Activated naive CD8-positive, alpha-beta T cell treated with anti-CD3 and anti-CD28 coated beads, Interleukin-2, amount 10 ng/mL, durations not matched to agents 7 days and 5 days (primary cell): ENCODE data around the gene PRR35. TPM values are rescaled to one million over a fixed set of nuclear protein-coding genes. Genes with fewer than 3 reads are reported as not detected.
"Not testable (repeated sequence)": the region's sequence is repeated elsewhere in the genome, so short reads cannot be mapped to it uniquely, and the experiment has no call there.

Experiments used
- ATAC-seq: fragments of 150-1000 bp; cut with Tn5 transposase; one replicate; pipeline ENCODE4 v1.10.0; 2021; ENCODE audit warnings: low read depth, moderate library complexity
- POLR2A ChIA-PET: fragments of 350-600 bp; sonication (Branson Sonifier 250); formaldehyde crosslinking; loops from one replicate; lab custom pipeline; 2021; ENCODE audit warnings: antibody characterized with exemption; lab: Charles Lee
- DNase-seq: peaks from one replicate; pipeline ENCODE4 v3.0.0; 2021
- H3K27ac Mint-ChIP-seq: one replicate; pipeline ENCODE4 v1.8.0; 2022; ENCODE audit warnings: mild to moderate bottlenecking, mixed read lengths
- H3K27me3 Mint-ChIP-seq: one replicate; pipeline ENCODE4 v1.8.0; 2022; ENCODE audit warnings: mild to moderate bottlenecking, moderate library complexity, mixed read lengths
- H3K36me3 Mint-ChIP-seq: one replicate; pipeline ENCODE4 v1.8.0; 2021; ENCODE audit warnings: mild to moderate bottlenecking, mixed read lengths
- H3K4me1 Mint-ChIP-seq: one replicate; pipeline ENCODE4 v1.8.0; 2021; ENCODE audit warnings: mixed read lengths
- H3K4me3 Mint-ChIP-seq: one replicate; pipeline ENCODE4 v1.8.0; 2022; ENCODE audit warnings: mild to moderate bottlenecking, moderate library complexity, mixed read lengths
- H3K9me3 Mint-ChIP-seq: one replicate; pipeline ENCODE4 v1.8.0; 2021; ENCODE audit warnings: mixed read lengths
- microRNA-seq: library from miRNA; unstranded; fragments of <30 nt; microRNA quantifications from one replicate; pipeline ENCODE4 v1.2.0, GENCODE V29; 2022
- total RNA-seq, 2 experiments: library from RNA; stranded (reverse); gene quantifications; one replicate each; pipeline ENCODE4 v1.2.3, GENCODE V29; 2021

The PRR35 gene
- total RNA-seq, 2 experiments from 2014 or later = not detected

DNA sequence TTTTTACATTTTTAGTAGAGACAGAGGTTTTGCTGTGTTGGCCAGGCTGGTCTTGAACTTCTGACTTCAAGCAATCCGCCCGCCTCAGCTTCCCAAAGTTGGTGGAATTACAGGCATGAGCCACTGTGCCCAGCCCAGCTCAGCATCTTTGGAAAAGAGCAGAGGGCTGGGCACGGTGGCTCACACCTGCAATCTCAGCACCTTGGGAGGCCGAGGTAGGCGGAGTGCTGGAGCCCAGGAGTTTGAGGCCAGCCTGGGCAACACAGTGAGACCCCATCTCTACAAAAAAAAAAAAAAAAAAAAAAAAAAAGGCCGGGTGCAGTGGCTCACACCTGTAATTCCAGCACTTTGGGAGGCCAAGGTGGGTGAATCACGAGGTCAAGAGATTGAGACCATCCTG, 37.5 kb downstream of the PRR35 start:
- H3K36me3 Mint-ChIP-seq, H3K27me3 Mint-ChIP-seq, POLR2A ChIA-PET: not testable (repeated sequence)

DNA sequence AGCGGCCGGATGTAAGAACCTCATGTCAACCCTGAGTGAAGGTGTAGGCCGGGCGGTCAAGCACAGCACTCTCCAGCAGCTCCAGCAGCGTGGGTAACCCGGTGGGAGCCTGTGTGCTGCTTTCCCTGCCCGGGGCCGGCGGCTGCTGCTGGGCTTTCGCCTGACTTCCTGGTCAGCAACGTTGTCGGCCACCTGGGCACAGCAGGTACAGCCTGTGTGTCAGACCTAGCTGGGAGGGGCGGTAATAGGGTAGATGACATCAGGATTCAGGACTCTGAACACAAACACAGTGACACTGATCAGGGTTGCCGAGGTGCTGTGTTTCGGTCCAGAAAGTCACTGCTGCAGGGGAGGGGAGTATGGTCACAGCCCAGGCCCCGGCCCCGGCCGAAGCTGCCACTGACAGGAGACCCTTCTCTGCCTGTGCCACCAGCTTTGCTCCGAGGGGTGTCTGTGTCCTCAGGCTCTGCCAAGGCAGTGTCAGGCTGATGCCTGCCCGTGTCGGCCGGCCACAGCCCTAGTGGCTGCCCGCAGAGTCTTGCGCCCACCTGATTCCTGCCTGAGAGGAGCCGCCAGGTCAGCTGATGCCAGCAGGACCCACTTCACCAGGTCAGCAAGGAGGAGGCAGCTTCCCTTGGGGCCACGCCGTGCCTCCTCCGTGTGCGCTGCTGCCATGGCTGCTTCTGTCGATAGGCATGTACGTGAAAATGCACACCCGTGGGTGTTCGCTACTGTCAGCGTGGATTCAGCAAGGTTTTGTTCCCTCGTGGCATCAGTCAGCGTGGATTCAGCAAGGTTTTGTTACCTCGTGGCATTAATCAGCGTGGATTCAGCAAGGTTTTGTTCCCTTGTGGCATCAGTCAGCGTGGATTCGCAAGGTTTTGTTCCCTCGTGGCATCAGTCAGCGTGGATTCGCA, 38.9 kb downstream of the PRR35 start:
- Mint-ChIP-seq H3K27me3 (no peaks in the 10 kb centered on the region), H3K36me3 (peaks cover 9% of the 10 kb centered on the region), H3K9me3 (no peaks in the 10 kb centered on the region)

More for the DNA sequence above, 37.5 kb downstream of the PRR35 start:
- not testable (repeated sequence) for H3K4me3 Mint-ChIP-seq, H3K9me3 Mint-ChIP-seq, H3K4me1 Mint-ChIP-seq, ATAC-seq, DNase-seq, H3K27ac Mint-ChIP-seq

DNA sequence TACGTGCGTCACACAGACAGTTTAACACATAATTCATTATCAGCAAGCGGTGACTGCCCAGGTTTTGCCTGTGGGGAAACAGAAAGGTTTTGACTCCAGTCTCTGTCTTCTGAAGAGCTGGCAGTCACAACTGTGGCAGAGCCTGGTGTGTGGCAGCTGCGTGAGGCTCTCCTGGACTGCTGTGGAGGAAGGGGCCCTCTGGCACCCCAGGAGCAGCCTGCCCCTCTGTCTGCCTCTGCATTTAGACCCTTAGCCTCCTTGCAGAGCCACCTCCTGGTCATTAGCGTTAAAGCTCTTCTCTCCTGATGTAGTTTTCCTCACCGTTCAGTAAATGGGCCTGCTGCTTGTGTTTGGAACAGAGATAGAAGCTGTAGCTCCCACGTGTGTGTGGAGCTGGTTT, 40.6 kb downstream of the PRR35 start:
- no peaks in the 10 kb centered on the region for H3K27me3 Mint-ChIP-seq
- no peaks in the 10 kb centered on the region for H3K9me3 Mint-ChIP-seq
- H3K27ac Mint-ChIP-seq = no peak overlapping the region
- DNase-seq = no peak
- no peak overlapping the region for H3K4me3 Mint-ChIP-seq
- POLR2A ChIA-PET = no interaction called here
- H3K36me3 Mint-ChIP-seq = peaks cover 14% of the 10 kb centered on the region
- H3K4me1 Mint-ChIP-seq = peaks cover 3% of the 10 kb centered on the region
- ATAC-seq = no peak

More for the DNA sequence above, 38.9 kb downstream of the PRR35 start:
- POLR2A ChIA-PET = interaction anchor here (0.9 kb wide), 1 partner anchor 9 kb away, joined by 5 read pairs; the partner anchor contains the start of gene RAB40C
- Mint-ChIP-seq H3K4me1 (peaks cover 3% of the 10 kb centered on the region), H3K4me3 (no peak overlapping the region), H3K27ac (no peak overlapping the region)
- no peak for ATAC-seq
- no peak for DNase-seq

DNA sequence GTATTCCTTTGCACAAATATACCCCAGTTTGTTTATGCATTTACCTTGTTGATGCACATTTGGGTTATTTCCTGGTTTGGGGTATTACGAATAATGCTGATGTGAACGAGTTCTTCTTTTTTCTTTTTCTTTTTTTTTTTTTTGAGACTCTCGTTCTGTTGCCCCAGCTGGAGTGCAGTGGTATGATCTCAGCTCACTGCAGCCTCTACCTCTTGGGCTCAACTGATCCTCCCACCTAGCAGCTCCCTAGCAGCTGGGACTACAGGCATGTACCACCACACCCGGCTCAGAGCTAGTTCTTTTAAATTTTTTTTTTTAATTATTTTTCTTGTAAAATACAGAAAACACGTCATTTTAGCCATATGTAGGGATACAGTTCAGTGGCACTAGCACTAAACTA, 43.7 kb downstream of the PRR35 start:
- Mint-ChIP-seq H3K4me1 (peaks cover 3% of the 10 kb centered on the region), H3K36me3 (peaks cover 5% of the 10 kb centered on the region), H3K4me3 (no peak overlapping the region), H3K27me3 (no peaks in the 10 kb centered on the region), H3K27ac (no peak overlapping the region), H3K9me3 (no peaks in the 10 kb centered on the region)
- POLR2A ChIA-PET = no interaction called here
- DNase-seq (no peak), ATAC-seq (no peak)

DNA sequence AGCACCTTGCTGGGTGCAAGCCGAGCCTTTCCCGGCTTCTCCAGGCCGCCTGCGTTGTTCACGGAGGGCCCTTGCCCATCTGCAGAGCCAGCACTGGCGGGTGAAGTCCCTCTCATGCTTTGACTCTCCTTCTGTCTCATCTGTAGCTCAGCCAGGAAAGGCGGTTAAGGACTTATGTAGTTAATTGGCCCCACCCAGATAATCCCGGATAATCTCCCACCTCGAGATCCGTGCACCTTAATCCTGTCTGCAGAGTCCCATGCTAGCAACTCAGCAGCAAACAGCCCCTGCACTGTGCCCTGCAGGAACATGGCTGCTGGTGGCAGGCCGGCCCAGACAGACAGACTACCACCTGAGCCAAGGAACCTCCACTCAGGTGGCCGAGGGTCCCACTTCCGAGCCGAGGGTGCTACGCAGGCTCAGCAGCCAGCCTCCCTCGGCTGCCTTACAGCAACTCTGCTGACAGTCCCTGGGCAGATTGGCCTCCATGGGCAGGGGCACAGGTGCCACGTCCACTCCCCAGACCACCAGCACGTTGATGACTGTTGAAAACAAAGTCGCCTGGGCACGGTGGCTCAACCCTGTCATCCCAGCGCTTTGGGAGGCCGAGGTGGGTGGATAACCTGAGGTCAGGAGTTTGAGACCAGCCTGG, 46.6 kb downstream of the PRR35 start:
- POLR2A ChIA-PET = no interaction called here
- ATAC-seq = no peak
- no peak for DNase-seq
- H3K27me3 Mint-ChIP-seq = no peaks in the 10 kb centered on the region
- no peak overlapping the region for H3K4me3 Mint-ChIP-seq
- peaks cover 5% of the 10 kb centered on the region for H3K36me3 Mint-ChIP-seq
- no peaks in the 10 kb centered on the region for H3K9me3 Mint-ChIP-seq
- no peak overlapping the region for H3K27ac Mint-ChIP-seq
- H3K4me1 Mint-ChIP-seq = peaks cover 6% of the 10 kb centered on the region

DNA sequence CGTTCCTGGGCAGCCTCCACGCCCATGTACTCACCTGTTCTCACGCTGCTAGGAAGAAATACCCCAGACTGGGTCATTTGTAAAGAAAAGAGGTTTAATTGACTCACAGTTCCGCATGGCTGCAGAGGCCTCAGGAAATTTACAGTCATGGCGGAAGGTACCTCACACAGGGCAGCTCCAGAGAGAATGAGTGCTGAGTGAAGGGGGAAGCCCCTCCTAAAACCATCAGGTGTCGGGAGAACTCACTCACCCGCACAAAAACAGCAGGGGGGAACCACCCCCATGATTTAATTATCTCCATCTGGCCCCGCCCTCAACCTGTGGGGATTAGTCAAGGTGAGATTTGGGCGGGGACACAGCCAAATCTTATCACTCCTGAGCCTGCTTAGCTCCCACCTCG, 47.8 kb downstream of the PRR35 start:
- no peak overlapping the region for H3K4me3 Mint-ChIP-seq
- ATAC-seq (no peak), DNase-seq (no peak)
- no peaks in the 10 kb centered on the region for H3K27me3 Mint-ChIP-seq
- no peak overlapping the region for H3K27ac Mint-ChIP-seq
- H3K9me3 Mint-ChIP-seq = no peaks in the 10 kb centered on the region
- H3K4me1 Mint-ChIP-seq = peaks cover 3% of the 10 kb centered on the region
- peaks cover 5% of the 10 kb centered on the region for H3K36me3 Mint-ChIP-seq
- POLR2A ChIA-PET = no interaction called here

DNA sequence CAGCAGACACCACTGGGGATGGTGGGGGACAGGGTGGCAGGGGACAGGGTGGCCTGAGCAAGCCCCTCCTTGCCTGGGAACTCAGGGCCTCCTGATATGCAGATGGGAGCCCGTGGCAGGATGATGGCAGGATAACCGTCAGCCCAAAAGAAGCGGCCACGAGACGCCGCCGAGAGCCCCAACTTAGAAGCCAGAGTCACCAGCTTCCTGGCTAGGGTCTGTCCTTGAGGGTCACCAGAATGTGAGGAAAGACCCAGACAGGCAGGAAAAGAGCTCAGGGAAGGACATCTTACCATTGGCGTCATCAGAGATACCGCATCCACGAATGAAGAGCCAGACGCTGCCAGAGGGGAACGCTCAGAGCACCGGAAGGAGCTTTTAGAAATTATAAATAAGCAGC, 49.1 kb downstream of the PRR35 start:
- no peak overlapping the region for H3K27ac Mint-ChIP-seq
- peaks cover 5% of the 10 kb centered on the region for H3K36me3 Mint-ChIP-seq
- H3K4me3 Mint-ChIP-seq = no peak overlapping the region
- H3K4me1 Mint-ChIP-seq = peaks cover 3% of the 10 kb centered on the region
- ATAC-seq = no peak
- H3K27me3 Mint-ChIP-seq = no peaks in the 10 kb centered on the region
- POLR2A ChIA-PET = no interaction called here
- H3K9me3 Mint-ChIP-seq = peaks cover 2% of the 10 kb centered on the region
- no peak for DNase-seq

DNA sequence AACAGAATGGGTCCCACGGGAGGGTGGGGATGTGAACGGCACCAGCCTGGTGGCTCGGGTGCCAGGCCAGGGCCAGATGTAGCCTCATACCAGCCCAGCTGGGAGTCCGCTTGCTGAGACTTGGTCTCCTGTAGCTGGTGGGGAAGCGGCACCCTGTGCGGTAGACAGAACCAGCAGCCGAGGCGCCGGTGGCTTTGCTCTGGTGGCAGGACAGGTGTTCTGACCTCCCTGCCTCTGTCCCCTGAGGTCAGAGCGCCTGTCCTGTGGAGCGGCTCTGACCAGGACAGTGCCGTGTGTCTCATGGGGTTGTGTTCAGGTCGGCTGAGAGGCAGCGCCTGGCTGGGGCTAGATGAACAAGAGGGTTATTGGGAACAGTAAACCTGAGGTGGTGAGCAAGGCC, 49.8 kb downstream of the PRR35 start:
- no peaks in the 10 kb centered on the region for H3K27me3 Mint-ChIP-seq
- ATAC-seq = no peak
- H3K4me1 Mint-ChIP-seq = peaks cover 3% of the 10 kb centered on the region
- peaks cover 7% of the 10 kb centered on the region for H3K36me3 Mint-ChIP-seq
- no peak for DNase-seq
- H3K9me3 Mint-ChIP-seq = peaks cover 2% of the 10 kb centered on the region
- no peak overlapping the region for H3K4me3 Mint-ChIP-seq
- H3K27ac Mint-ChIP-seq = no peak overlapping the region
- POLR2A ChIA-PET = no interaction called here

DNA sequence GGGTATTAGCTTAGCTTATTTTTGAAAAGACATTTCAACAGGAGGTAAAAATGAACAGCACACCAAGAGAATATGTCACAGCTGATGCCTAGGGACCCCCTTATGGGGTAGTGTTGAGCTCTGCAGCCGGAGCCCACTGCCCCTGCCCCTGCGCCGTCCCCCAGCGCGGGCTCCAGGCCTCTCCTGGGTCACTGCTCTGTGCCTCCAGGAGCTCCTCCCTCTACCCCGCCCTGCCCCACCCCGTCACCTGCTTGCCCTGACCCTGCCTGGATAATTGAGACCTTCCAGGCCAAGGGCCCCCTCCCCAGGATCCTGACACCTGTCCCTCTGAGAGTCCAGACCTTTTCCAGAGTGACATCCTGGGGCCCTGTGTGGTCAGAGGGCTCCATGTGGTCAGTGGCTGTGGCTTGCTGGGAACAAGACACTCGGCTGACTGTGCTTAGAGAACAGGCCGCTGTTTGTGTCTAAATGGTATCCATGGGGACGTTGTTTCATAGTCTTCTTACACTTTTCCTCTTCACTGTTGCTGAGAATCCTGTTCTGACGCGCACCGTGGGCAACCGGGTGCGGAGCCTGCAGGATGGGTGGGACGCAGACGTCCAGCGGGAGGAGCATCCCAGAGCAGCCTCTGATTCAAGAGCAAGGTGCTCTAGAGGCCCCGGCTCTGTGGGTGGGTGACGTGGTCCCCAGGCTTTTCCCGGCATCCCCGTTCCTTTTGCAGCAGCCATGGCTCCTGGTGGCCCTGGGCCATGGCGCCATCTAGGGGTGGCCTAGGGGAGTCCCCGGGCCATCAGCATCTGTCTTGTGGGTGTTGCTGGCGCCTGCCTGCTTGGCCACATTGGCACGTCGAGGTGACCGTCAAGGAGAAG, 50.6 kb downstream of the PRR35 start:
- no peak overlapping the region for H3K27ac Mint-ChIP-seq
- H3K27me3 Mint-ChIP-seq = no peaks in the 10 kb centered on the region
- POLR2A ChIA-PET = no interaction called here
- H3K4me1 Mint-ChIP-seq = peaks cover 3% of the 10 kb centered on the region
- peak; percentile 56 for DNase-seq
- ATAC-seq = no peak
- peaks cover 2% of the 10 kb centered on the region for H3K9me3 Mint-ChIP-seq
- peaks cover 3% of the 10 kb centered on the region for H3K36me3 Mint-ChIP-seq
- H3K4me3 Mint-ChIP-seq = no peak overlapping the region

DNA sequence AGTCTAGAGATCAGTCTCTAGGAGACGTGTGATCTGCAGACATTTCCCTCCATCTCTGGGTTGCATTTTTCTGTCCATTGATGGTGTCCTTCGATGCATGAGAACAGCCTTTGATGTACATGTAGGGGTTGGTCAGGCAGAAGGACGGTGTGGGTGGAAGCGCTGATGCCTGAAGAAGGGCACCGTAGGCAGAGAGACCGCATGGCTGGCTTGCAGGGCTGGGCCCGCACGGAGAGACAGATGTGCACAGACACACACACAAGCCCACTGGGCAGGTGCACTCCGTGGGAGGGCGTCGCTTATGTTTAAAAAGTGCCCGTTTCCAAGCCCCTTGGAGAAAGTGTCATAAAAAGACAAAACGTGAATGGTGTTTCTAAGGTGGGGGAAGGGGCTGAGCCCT, 54.9 kb downstream of the PRR35 start:
- no peak for ATAC-seq
- POLR2A ChIA-PET = no interaction called here
- H3K4me3 Mint-ChIP-seq = no peak overlapping the region
- H3K4me1 Mint-ChIP-seq = peaks cover 3% of the 10 kb centered on the region
- no peak for DNase-seq
- no peaks in the 10 kb centered on the region for H3K27me3 Mint-ChIP-seq
- peaks cover 2% of the 10 kb centered on the region for H3K9me3 Mint-ChIP-seq
- no peak overlapping the region for H3K27ac Mint-ChIP-seq
- peaks cover 3% of the 10 kb centered on the region for H3K36me3 Mint-ChIP-seq

Small RNA genes lying within 50 kb of the gene (microRNA-seq; reads per million reads assigned to microRNA genes)
- gene MIR3176 (6.3 reads per million), gene MIR5587 (not detected)

Other genes with a start within 250 kb of the PRR35 start
- 10 to 100 TPM; 30.9 to 32.5 TPM for gene AXIN1, start 207.7 kb upstream of the PRR35 start, total RNA-seq
- 10 to 100 TPM; 64.4 to 67.5 TPM for gene MRPL28, start 189.9 kb upstream of the PRR35 start, total RNA-seq
- 10 to 100 TPM; 58.9 to 59.0 TPM for gene PGAP6, start 178.4 kb upstream of the PRR35 start, total RNA-seq
- gene NME4, start 163.2 kb upstream of the PRR35 start, total RNA-seq = 1 to 10 TPM; 8.2 to 8.8 TPM
- gene DECR2, start 158.5 kb upstream of the PRR35 start, total RNA-seq = 1 to 10 TPM; 5.6 to 7.9 TPM
- 10 to 100 TPM; 28.8 to 29.3 TPM for gene RAB11FIP3, start 134.7 kb upstream of the PRR35 start, total RNA-seq
- gene CAPN15, start 32.7 kb upstream of the PRR35 start, total RNA-seq = 10 to 100 TPM; 83.5 to 87.4 TPM
- 1 to 10 TPM; 3.0 to 3.6 TPM for gene NHLRC4, start 6.6 kb downstream of the PRR35 start, total RNA-seq
- 10 to 100 TPM; 46.3 to 54.3 TPM for gene PIGQ, start 9.6 kb downstream of the PRR35 start, total RNA-seq
- 10 to 100 TPM; 15.1 to 18.2 TPM for gene RAB40C, start 29.7 kb downstream of the PRR35 start, total RNA-seq
- gene WFIKKN1, start 70.6 kb downstream of the PRR35 start, total RNA-seq = under 1 TPM; 0.47 to 0.60 TPM
- gene METTL26, start 75.9 kb downstream of the PRR35 start, total RNA-seq = 10 to 100 TPM; 75.7 to 81.2 TPM
- gene MCRIP2, start 81.4 kb downstream of the PRR35 start, total RNA-seq = 10 to 100 TPM; 35.4 to 43.0 TPM
- 10 to 100 TPM; 73.2 to 79.1 TPM for gene WDR90, start 89.0 kb downstream of the PRR35 start, total RNA-seq
- gene RHOT2, start 107.7 kb downstream of the PRR35 start, total RNA-seq = 100 to 1,000 TPM; 173 to 183 TPM
- gene RHBDL1, start 115.3 kb downstream of the PRR35 start, total RNA-seq = 1 to 10 TPM; 1.1 to 1.7 TPM
- 10 to 100 TPM; 74.3 to 93.3 TPM for gene STUB1, start 120.0 kb downstream of the PRR35 start, total RNA-seq
- 10 to 100 TPM; 34.0 to 38.3 TPM for gene JMJD8, start 123.9 kb downstream of the PRR35 start, total RNA-seq
- gene WDR24, start 130.0 kb downstream of the PRR35 start, total RNA-seq = 10 to 100 TPM; 18.7 to 20.3 TPM
- 10 to 100 TPM; 15.9 to 21.8 TPM for gene FBXL16, start 145.4 kb downstream of the PRR35 start, total RNA-seq
- 10 to 100 TPM; 10.0 to 12.4 TPM for gene METRN, start 154.7 kb downstream of the PRR35 start, total RNA-seq
- 10 to 100 TPM; 21.6 to 23.2 TPM for gene ANTKMT, start 160.8 kb downstream of the PRR35 start, total RNA-seq
- gene CCDC78, start 166.0 kb downstream of the PRR35 start, total RNA-seq = 1 to 10 TPM; 5.8 to 6.1 TPM
- 10 to 100 TPM; 25.8 to 34.2 TPM for gene HAGHL, start 166.7 kb downstream of the PRR35 start, total RNA-seq
- 10 to 100 TPM; 39.6 to 42.4 TPM for gene CIAO3, start 180.6 kb downstream of the PRR35 start, total RNA-seq
- not detected for gene MSLN, start 200.3 kb downstream of the PRR35 start, total RNA-seq
- 10 to 100 TPM; 25.1 to 26.6 TPM for gene RPUSD1, start 228.0 kb downstream of the PRR35 start, total RNA-seq
- 10 to 100 TPM; 92.8 to 94.2 TPM for gene CHTF18, start 228.2 kb downstream of the PRR35 start, total RNA-seq
- gene GNG13, start 240.3 kb downstream of the PRR35 start, total RNA-seq = not detected